HG03378 (cell line): ENCODE measurements around the gene KLHL36.
"Not testable (repeated sequence)": the region's sequence is repeated elsewhere in the genome, so short reads cannot be mapped to it uniquely, and the experiment has no call there.

Experiments
- ATAC-seq: cut with Tn5 transposase; IDR thresholded peaks from one replicate; pipeline ENCODE4 v1.9.1; 2021; ENCODE audit warnings: mild to moderate bottlenecking, moderate library complexity; ENCODE audit not compliant: unreplicated experiment

Gene KLHL36

DNA sequence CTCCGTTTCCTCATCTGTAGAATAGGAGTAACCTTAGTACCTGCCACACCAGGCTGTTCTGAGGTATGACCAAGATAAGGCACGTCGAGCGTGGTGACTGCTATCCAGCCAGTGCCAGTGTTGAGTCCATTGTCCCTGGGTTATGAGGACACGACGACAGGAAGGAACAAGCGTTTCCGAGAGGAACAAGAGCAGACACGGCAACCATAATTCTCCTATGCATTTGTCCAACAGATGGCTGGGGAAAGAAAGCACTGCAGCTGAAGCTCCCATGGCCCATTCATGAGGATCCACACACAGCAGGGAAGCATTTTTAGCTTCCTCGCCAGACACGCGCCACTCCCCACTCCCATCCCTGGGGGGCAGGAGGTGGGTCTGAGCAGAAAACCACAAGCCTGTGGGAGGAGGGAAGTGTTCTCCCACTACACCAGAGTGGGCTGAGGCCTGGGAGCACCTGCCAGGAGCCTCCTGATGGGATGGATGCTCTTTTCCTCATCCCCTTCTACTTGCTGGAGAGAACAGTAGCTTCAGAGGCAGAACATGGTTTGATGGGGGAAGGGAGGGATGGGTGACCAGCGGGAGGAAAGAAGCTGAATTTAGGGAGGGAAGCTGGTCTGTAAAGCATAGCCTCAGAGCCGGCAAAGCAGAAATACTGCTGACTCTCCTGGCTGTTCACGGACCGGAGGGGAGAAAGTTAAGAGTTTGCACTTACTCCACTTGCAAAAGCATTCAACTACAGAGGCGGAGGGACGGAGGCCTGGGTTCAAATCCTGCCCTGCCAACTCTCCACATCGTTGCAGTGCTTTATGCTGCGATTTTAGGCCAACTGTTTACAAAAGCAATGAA is 33.1 kb upstream of the KLHL36 start:
- ATAC-seq = no peak

DNA sequence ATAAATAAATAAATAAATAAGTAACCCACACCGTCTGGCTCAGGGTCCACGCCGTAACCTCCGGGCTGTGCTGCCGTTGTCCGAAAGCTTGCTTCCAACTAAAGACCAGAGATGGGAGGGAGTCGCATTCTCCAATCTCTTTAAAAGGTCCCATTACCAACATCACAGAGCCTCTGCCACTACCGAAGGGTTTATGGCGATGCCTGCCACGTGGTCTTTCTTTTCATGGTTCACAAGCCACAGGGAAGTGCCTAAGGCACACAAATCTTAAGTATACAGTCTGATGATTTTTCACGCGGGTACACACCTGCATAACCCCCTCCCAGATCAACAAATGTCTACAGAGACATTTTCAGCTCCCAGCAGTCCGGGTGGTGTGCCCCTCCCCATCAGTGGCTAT is 31.8 kb upstream of the KLHL36 start:
- no peak for ATAC-seq

DNA sequence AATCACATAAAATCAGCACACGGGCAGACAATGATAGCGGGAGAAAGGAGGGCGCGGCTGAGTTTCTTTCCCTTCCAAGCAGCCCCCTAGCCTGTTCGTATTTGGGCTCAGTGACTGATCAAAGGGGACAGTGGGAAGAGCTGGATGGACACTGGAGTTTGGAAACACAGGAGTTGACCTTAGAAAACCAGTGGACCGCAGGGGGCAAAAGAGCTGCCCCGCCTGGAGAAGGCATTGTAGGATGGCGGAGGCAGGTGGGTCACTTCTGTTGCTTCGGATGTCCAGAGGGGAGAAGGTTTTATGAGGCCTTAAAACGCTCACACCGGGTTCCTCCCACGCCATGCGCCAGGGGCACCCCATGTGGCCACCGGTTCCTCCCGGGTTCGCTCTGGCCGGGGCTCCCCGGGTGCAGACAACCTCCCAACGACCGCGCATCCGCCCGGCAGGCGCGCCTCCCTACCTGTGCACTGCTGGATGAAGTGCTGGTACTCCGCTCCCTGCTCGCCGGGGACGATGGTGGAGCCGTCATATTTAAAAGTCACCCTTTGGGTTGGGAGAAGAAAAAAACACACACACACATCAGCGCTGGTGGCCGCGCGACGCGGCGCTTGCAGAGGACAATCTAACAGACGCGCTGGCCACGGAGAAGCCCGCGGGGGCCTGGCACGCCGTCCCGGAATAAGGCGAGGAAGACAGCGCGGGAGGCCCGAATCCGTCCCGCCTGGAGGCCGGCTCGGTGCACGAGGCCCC is 31.1 kb upstream of the KLHL36 start:
- peak; percentile 29 for ATAC-seq

DNA sequence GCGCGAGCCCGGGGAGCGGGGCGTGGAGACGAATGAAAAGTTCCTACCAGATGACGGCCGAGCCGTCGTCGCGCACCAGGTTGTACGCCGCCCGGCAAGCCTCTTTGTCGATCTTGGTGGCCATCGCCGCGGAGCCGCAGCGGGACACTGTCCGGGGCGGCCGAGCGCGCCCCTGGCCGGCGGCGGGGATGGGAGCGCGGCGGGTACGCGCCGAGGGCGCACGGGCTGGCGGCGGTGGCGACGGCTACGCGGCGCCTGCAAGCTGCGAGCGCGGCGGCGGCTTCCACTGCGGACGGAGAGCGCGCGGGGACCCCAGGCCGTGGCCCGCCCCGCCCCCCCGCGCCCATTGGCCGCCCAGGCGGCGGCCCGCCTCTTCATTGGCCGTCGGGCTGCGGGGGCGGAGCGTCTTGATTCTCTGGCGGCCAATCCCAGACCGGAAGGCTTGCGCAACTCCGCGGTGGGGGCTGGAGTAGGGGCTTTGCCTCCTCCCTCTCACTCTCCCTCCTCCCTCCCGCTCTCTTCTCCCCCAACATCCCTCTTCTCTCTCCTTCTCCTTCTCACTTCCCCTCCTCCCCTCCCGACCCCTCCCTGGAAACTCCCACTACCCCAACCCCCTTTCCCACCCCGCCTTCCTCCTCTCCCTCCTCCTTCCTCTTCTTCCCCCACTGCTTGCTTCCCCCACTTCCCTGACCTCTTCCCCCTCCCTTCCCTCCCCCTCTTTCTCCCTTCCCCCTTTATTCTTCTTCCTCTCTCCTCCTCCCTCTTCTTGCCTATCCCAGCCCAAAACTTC is 30.3 kb upstream of the KLHL36 start, which contains the start of gene COTL1:
TSS of gene COTL1 (minus strand) at position 288 of the 790 bp plus-strand sequence. CDS start at position 124, 164 bp downstream.
- peak; percentile 48 for ATAC-seq

DNA sequence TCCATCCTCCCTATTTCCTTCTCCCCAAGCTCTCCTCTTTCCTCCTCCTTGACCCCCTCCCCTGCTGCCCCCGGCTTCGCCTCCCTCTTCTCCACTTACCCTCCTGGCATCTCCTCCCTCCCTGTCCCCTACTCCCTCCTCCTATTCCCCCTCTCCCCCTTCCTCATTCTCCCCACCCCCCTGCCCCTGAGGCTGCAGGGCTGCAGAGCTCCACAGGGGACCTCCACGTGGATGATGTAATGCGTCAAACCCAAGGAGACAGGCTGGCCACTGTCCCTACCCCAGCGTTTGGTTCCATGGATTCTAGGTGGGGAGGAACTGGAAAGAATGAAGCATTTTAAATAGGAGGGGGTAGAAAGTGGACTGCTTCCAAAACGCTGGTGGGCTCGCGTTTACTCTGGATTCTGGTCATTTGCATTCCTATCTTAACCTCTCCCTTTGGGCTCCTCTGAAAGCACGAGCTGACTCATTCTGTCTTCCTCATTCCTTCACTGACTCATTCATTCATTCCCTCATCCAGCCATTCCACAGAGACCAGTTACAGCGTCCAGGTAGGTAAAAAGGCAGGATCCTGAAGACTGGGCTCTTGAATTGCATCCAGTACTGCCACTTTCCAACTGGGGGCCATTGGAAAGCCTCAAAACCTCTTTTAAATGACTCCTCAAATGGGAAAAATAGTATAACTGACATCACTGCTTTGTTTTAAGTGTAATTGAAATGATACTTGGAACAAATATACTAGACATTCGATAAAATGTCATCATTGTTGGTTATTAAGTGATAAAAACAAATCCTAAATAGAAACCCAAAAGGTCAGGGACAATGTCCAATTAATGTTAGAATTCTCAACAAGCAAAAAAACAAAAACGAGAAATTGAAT is 29.5 kb upstream of the KLHL36 start:
- ATAC-seq = no peak

DNA sequence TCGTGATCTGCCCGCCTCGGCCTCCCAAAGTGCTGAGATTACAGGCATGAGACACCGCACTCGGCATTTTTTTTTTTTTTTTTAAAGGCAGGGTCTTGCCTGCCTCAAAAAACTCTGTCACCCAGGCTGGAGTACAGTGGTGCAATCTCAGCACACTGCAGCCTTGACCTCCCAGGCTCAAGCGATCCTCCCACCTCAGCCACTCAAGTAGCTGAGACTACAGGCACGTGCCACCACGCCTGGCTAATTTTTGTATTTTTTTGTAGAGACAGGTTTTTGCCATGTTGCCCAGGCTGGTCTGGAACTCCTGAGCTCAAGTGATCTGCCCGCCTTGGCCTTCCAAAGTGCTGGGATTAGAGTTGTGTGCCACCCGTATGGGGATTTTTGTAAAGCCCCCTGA is 27.4 kb upstream of the KLHL36 start:
- ATAC-seq = not testable (repeated sequence)

DNA sequence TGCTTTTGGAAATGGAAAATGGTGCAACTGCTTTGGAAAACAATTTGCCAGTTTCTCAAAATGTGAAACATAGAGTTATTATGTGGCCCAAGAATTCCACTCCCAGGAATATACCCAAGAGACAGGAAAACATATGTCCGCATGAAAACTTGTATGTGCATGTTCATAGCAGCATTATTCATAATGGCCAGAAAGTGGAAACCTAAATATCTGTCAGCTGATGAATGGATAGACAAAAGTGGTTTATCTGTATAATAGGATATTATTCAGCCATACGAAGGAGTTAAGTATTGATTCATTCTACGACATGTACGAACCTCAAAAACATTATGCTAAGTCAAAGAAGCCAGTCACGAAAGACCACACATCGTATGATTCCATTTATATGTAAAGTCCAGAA is 22.8 kb upstream of the KLHL36 start:
- ATAC-seq = no peak

DNA sequence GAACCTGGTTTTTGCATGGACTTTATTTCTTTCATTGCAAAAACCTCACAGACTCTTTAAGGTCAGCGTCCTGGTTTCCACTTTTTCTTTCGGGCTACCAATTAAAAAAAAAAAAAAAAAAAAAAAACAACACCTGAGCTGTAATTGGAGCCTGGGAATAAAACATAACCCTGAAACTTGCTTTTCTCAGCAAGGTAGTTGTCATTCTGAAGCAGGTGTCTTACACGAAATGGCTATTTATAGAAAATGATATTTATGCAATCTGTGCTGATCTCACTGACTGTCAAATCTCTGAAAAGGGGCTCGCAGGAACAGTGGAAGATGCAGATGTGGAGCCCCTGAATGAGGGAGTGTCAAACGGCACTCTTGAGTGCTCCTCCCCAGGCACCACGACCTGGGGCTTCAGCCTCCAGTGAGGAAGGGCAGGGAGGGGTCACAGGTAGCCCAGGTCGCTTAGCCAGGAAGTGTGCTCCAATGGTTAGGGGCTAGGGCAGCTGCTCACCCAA is 20.0 kb upstream of the KLHL36 start:
- no peak for ATAC-seq

DNA sequence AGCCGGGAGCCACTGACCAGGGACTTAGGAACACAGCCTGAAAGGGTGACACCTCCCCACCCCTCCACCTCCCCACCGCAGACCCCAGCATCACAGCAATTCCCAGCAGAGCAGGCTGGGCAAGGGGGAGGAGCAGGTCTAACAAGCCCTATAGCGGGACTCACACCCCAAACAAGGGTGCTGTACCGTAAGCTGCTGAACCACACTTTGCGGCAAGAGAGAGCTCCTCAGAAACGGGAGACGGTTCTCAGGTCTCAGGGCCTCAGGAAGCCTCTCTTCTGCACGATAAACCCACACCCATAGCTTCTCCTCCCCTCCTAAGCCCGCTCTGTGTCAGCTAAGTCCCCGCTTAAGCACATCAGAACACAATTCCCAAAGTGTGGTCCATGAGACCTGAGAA is 18.7 kb upstream of the KLHL36 start:
- ATAC-seq = no peak

DNA sequence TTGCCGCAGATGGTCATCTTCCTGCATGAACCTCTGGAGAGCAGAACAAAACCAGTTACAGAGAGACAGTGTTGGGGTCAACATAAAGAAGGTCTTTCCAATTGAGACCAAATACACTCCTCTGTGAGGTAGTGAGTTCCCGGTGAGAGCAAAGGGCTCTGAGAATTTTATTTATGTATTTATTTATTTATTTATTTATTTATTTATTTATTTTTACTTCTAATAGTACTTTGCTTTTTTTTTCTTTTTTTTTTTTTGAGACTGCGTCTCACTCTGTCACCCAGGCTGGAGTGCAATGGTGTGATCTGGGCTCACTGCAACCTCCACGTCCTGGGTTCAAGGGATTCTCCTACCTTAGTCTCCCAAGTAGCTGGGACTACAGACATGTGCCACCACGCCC is 18.3 kb upstream of the KLHL36 start:
- no peak for ATAC-seq

DNA sequence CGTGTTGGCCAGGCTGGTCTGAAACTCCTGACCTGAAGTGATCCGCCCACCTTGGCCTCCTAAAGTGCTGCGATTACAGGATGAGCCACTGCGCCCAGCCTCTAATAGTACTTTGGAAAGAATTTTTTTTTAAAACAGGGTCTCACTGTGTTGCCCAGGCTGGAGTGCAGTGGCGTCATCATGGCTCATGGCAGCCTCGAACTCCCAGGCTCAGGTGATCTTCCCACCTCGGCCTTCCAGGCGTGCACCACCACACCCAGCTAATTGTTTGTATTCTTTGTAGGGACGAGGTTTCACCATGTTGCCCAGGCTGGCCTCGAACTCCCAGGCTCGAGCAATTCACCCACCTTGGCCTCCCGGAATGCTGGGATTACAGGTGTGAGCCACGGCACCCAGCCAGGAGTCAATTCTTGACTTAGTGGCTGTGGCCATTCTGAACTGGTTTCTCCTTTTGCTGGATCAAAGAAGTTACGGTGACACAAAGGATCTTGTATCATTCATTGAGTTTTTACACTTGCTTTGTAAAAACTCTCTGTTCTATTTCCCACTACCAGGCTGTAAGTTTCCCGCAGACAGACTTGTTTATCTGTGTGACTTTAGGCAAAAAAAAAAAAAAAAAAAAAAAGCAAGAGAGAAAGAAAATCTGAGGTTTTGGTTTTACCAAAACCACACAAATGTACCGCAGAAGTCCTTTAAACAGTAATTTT is 17.7 kb upstream of the KLHL36 start:
- no peak for ATAC-seq

DNA sequence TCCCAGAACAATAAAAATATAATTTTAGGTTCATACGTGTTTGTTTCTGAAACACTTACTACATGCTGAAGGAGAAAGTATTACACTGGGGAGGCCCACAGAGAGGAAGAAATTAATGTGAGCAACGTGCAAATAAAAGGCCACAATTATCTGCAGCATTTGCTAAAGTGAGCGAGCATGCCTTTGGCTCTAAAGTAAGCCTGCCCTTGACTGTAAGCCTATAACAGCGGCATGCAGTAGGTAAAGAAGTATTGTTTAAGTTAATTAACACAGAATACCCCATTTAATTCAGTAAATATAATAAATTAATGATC is 17.2 kb upstream of the KLHL36 start:
- no peak for ATAC-seq

DNA sequence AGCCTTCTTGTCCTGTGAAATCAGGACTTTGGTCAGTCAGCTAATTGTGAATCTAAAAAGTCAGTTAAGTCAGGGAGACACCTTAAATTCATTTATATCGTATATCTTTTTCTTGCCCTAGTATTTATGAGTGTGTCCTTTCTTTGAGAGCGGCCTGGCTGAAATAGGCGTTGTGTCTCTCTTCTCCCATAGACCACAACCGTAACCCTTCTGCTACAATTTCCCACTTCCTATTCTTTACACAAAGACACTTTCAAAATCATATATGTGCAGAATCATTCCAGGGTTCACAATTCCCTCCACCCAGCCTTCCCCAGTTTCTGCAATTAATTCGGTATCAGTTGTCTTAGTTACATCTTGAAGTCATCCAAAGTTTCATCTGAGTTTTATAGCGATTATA is 16.4 kb upstream of the KLHL36 start:
- no peak for ATAC-seq

DNA sequence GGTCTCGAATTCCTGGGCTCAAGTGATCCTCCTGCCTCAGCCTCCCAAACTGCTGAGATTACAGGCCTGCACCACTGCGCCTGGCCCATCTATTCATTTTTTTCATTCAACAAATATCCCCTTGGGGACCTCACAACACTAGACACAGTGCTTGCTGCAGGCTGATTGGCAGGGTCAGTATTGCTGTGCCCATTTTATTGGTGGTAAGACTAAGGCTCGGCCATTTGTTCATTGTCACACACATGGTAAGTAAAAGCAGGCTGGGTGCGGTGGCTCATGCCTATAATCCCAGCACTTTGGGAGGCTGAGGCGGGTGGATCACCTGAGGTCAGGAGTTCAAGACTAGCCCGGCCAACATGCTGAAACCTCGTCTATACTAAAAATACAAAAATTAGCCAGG is 15.4 kb upstream of the KLHL36 start:
- ATAC-seq = not testable (repeated sequence)

DNA sequence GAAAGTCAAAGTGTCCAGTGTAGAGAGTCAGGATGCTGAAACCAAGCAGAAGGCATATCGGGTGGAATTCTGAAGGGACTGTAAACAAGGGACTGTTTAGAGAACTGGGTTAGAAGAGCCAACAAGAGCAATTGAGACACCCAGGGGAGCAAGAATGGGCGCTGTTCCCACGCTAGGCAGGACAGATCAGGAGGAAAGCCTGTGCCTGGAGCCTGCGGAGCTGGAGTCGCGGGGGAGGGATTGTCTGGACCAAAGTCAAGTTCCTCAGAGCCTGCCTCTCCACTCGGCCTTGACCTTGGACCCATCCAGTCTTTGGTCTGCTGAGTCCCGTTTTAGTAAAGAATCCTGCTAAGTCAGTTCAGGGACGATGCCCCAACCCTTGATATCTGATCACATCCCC is 14.7 kb upstream of the KLHL36 start:
- ATAC-seq = no peak

DNA sequence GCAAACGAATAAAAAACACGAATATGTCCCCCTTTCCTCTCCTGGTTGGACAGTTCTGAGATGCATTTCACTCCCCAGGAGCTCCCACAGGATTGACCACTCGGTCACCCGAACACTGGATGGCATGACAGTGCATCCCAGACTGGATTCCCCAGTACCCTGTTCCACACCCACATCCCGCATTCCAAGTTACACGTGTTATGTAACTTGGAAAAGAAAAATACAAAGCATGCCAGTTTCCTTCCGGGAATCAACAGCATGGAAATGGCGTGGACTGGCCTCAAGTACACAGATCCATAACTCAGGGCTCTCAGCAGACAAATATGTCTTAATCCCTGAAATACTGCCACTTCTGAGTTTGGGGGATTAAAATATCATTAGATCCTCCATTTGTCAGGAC is 12.6 kb upstream of the KLHL36 start:
- ATAC-seq = no peak

DNA sequence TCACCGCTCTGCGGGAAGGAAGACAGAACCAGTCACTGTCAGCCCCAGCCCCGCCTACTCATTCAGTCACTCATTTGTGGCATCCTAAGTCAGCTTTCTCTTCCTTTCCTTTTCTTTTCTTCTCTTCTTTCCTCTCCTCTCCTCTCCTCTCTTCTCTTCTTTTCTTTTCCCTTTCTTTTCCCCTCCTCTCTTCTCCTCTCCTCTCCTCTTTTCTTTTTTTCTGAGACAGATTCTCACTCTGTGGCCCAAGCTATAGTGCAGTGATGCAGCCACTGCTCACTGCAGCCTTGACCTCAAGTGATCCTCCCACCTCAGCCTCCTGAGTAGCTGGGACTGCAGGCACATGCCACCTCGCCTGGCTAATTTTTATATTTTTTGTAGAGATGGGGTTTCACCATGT is 10.6 kb upstream of the KLHL36 start:
- no peak for ATAC-seq

DNA sequence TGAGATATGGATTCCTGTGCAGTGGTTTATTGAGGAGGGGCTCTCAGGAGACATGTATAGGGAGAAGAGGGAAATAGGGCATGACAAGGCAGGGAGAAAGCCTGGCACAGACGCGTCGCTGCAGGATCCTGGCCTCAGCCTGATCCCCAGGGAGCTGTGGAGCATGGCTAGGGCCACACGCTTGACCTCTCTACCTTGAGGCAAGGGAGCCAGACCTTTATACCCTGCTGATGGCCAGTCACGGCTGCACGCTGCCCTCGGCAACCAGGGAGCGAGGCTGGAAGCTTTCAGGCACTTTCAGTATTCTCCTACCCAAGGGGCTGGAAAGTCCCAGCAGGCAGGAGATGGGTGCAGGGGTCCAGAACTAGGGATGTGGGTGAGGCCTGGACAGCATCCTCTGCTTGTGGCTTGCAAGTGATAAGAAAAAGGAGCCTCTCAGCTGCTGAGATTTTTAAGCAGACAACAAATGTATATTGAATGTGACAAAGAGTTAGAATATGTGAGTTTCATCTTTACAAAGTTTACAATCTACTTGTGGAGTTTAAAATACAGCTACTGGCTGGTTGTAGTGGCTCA is 10.0 kb upstream of the KLHL36 start:
- no peak for ATAC-seq

DNA sequence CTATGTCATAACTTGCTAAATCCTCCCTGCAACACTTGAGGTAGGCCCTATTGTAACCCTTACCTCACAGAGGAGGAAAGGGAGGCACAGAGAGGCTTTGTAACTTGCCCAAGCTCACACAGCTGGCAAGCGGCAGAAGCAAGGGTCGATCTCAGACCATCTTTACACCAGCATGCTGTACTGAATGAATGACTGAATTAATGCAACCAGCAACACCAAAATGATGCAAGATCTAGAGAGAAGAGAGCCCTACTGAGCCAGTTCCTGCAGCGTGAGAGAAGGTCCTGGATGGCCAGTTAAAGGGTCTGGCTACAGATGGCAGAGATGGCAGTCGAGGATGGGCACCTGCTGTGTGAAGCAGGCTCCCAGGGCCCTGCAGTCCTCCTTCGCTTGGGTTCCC is 8.2 kb upstream of the KLHL36 start:
- ATAC-seq = no peak
